Gastrocnemius medialis (tissue), 4 donors: ENCODE data around the gene KANTR.

Experiments
- POLR2A ChIP-seq, 2 donors: fragments of 450-650 bp; IDR thresholded peaks; one replicate each; pipeline ENCODE4 v1.6.1; 2017; ENCODE audit warnings: antibody characterized with exemption in 2 of 2, mild to moderate bottlenecking in 2 of 2, moderate library complexity in 2 of 2
- TF ChIP-seq, protein P1 (sequence below), 5 experiments: fragments of 450-650 bp in 3 of 5; fragments of 200-600 bp in 2 of 5; sonication (generic) in 2 of 5; IDR thresholded peaks in 4 of 5; conservative IDR thresholded peaks in 1 of 5; 1 replicate in 4 of 5; 2 replicates in 1 of 5; pipeline ENCODE4 v1.5.1; 2016 to 2019; ENCODE audit warnings: antibody characterized with exemption in 5 of 5, mild to moderate bottlenecking in 3 of 5, moderate library complexity in 3 of 5

DNA sequence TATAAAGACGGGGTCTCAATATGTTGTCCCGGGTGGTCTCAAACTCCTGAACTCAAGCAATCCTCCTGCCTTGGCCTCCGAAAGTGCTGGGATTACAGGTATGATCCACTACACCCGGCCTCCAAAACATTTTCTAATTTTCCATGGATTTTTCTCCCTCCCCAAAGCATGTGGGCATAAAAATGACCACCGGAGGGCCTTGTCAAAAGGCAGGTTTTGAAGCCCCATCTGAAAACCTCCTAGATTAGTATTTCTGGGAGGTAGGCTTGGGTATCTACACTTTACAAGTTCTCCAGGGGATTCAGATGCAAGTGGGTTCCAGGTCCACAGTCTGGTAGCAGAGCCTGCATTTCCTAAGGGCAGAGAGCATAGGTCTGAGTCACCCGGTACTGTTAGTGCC lies 46.7 kb upstream of the KANTR start:
- TF ChIP-seq, protein P1, sequence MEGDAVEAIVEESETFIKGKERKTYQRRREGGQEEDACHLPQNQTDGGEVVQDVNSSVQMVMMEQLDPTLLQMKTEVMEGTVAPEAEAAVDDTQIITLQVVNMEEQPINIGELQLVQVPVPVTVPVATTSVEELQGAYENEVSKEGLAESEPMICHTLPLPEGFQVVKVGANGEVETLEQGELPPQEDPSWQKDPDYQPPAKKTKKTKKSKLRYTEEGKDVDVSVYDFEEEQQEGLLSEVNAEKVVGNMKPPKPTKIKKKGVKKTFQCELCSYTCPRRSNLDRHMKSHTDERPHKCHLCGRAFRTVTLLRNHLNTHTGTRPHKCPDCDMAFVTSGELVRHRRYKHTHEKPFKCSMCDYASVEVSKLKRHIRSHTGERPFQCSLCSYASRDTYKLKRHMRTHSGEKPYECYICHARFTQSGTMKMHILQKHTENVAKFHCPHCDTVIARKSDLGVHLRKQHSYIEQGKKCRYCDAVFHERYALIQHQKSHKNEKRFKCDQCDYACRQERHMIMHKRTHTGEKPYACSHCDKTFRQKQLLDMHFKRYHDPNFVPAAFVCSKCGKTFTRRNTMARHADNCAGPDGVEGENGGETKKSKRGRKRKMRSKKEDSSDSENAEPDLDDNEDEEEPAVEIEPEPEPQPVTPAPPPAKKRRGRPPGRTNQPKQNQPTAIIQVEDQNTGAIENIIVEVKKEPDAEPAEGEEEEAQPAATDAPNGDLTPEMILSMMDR (IDR thresholded peaks at IDR 0.05 in 4 of 5, conservative IDR thresholded peaks at IDR 0.05 in 1 of 5): no peak
- TF ChIP-seq POLR2A (IDR thresholded peaks at IDR 0.05): no peak
